Endothelial cell of umbilical vein (primary cell): ENCODE data around the gene TPPP2. TPM values are rescaled to one million over a fixed set of nuclear protein-coding genes. Genes with fewer than 3 reads are reported as not detected.

ENCODE experiments used
- BruUV-seq: library from RNA; stranded (reverse); fragments of 400-500 nt; replicated peaks from 2 replicates; lab custom pipeline; 2021; lab: Mats Ljungman, UMichigan
- CTCF ChIA-PET: fragments of 300-600, 350-600 bp; sonication (Branson Sonifier 250); formaldehyde crosslinking; loops from one replicate; lab custom pipeline; 2021; ENCODE audit warnings: antibody characterized with exemption, inconsistent platforms; lab: Charles Lee
- POLR2A ChIA-PET: fragments of 300-600, 350-600 bp; sonication (Branson Sonifier 250); formaldehyde crosslinking; loops from one replicate; lab custom pipeline; 2021; ENCODE audit warnings: antibody characterized with exemption, inconsistent platforms; lab: Charles Lee
- DNase-seq: peaks from one replicate; pipeline ENCODE4 v3.0.0-alpha.2; 2011; ENCODE audit warnings: low read depth, low spot score
- FAIRE-seq: peaks from 2 replicates; lab custom pipeline; 2011; peaks lifted over from hg19 to GRCh38; lab: Jason Lieb, UNC
- H2AFZ ChIP-seq: 2 replicates; pipeline ENCODE4 v1.6.0; 2012; ENCODE audit warnings: low read depth, low read length, control low read depth, inconsistent platforms
- H3K27ac ChIP-seq: 2 replicates; pipeline ENCODE4 v1.5.1; 2011; ENCODE audit warnings: low read depth, mild to moderate bottlenecking, control low read depth, low read length, moderate library complexity; ENCODE audit not compliant: insufficient read depth
- H3K27me3 ChIP-seq, 2 experiments: 2 replicates each; pipeline versions ENCODE4 v1.6.0 to v1.6.1; 2011; ENCODE audit warnings: low read length in 2 of 2, mixed read lengths in 1 of 2; ENCODE audit not compliant: control insufficient read depth in 2 of 2, insufficient read depth in 2 of 2
- H3K36me3 ChIP-seq, 2 experiments: 2 replicates in 1 of 2; 3 replicates in 1 of 2; pipeline ENCODE4 v1.5.1; 2011; ENCODE audit warnings: low read length in 2 of 2, mild to moderate bottlenecking in 1 of 2, moderate library complexity in 1 of 2; ENCODE audit not compliant: control insufficient read depth in 2 of 2, insufficient read depth in 2 of 2; ENCODE audit errors: extremely low read depth in 1 of 2
- H3K4me1 ChIP-seq: 3 replicates; pipeline ENCODE4 v1.5.1; 2011; ENCODE audit warnings: mild to moderate bottlenecking, low read length; ENCODE audit not compliant: control insufficient read depth, insufficient read depth; ENCODE audit errors: extremely low read depth
- H3K4me2 ChIP-seq: 2 replicates; pipeline ENCODE4 v1.6.1; 2011; ENCODE audit warnings: low read length, control low read depth, mixed read lengths; ENCODE audit not compliant: insufficient read depth
- H3K4me3 ChIP-seq, 3 experiments: fragments of 200-600 bp in 1 of 3; sonication (generic), shearing (Covaris generic) in 1 of 3; replicated peaks in 1 of 3; 2 replicates each; pipeline ENCODE4 v1.5.1; 2011 to 2016; ENCODE audit warnings: control low read depth in 3 of 3, low read length in 3 of 3, mild to moderate bottlenecking in 2 of 3, inconsistent platforms in 1 of 3, low read depth in 1 of 3, moderate library complexity in 1 of 3; ENCODE audit not compliant: insufficient read depth in 1 of 3
- H3K79me2 ChIP-seq: 2 replicates; pipeline ENCODE4 v1.6.0; 2012; ENCODE audit warnings: low read length, inconsistent platforms; ENCODE audit not compliant: control insufficient read depth, insufficient read depth
- H3K9ac ChIP-seq: replicated peaks from 2 replicates; pipeline ENCODE3; 2011; ENCODE audit warnings: low read length, control low read depth; ENCODE audit not compliant: insufficient read depth; ENCODE audit errors: extremely low read depth
- H3K9me1 ChIP-seq: replicated peaks from 3 replicates; pipeline ENCODE4 v1.6.0; 2011; ENCODE audit warnings: mild to moderate bottlenecking, low read length; ENCODE audit not compliant: control insufficient read depth, insufficient read depth; ENCODE audit errors: extremely low read depth
- H3K9me3 ChIP-seq: replicated peaks from 2 replicates; pipeline ENCODE4 v1.5.1; 2012; ENCODE audit warnings: low read length, inconsistent platforms; ENCODE audit not compliant: control insufficient read depth, insufficient read depth
- H4K20me1 ChIP-seq: replicated peaks from 2 replicates; pipeline ENCODE3; 2011; ENCODE audit warnings: mild to moderate bottlenecking, low read length; ENCODE audit not compliant: control insufficient read depth, insufficient read depth; ENCODE audit errors: extremely low read depth
- CTCF ChIP-seq, 2 donors: IDR thresholded peaks; 1 replicate in 1 of 2; 2 replicates in 1 of 2; pipeline ENCODE4 v1.5.1; 2011; ENCODE audit warnings: low read length in 2 of 2, mild to moderate bottlenecking in 2 of 2, moderate library complexity in 2 of 2, control low read depth in 1 of 2, inconsistent platforms in 1 of 2, low read depth in 1 of 2; ENCODE audit not compliant: insufficient read depth in 1 of 2; ENCODE audit errors: extremely low read depth in 1 of 2
- EZH2 ChIP-seq: IDR thresholded peaks from 2 replicates; pipeline ENCODE4 v1.6.1; 2012; ENCODE audit warnings: borderline replicate concordance, low read depth, mild to moderate bottlenecking, moderate library complexity, low read length, inconsistent platforms; ENCODE audit not compliant: severe bottlenecking
- FOS ChIP-seq: IDR thresholded peaks from 2 replicates; pipeline ENCODE4 v1.6.1; 2011; ENCODE audit warnings: mild to moderate bottlenecking, low read length, moderate library complexity, borderline replicate concordance; ENCODE audit not compliant: insufficient read depth
- GATA2 ChIP-seq: IDR thresholded peaks from 2 replicates; pipeline ENCODE4 v1.7.0; 2011; ENCODE audit warnings: low read depth, mild to moderate bottlenecking, moderate library complexity, mixed read lengths, low read length; ENCODE audit not compliant: insufficient read length, insufficient read depth
- JUN ChIP-seq: IDR thresholded peaks from 2 replicates; pipeline ENCODE4 v1.6.1; 2011; ENCODE audit warnings: borderline replicate concordance, low read depth; ENCODE audit not compliant: insufficient read length, insufficient read depth
- MAX ChIP-seq: IDR thresholded peaks from 2 replicates; pipeline ENCODE4 v1.6.1; 2011; ENCODE audit not compliant: insufficient read depth, insufficient read length
- MYC ChIP-seq: IDR thresholded peaks from one replicate; pipeline ENCODE4 v1.6.1; 2011; ENCODE audit warnings: mild to moderate bottlenecking, low read depth, low read length
- POLR2A ChIP-seq: IDR thresholded peaks from 2 replicates; pipeline ENCODE4 v1.6.1; 2012; ENCODE audit warnings: low read depth, mild to moderate bottlenecking, control low read depth, low read length
- POLR2AphosphoS5 ChIP-seq: IDR thresholded peaks from 2 replicates; pipeline ENCODE4 v1.6.1; 2012; ENCODE audit warnings: low read depth, mild to moderate bottlenecking, control low read depth, low read length, moderate library complexity; ENCODE audit not compliant: insufficient read depth
- dilution Hi-C: fragments of 300-500 bp; cut with MboI; formaldehyde crosslinking; loops from one replicate; pipeline ENCODE4 v1.15.0; 2019; ENCODE audit warnings: low sequenced_read_pairs; ENCODE audit not compliant: extremely low pct_ligation_motif_present
- intact Hi-C: fragments of 100-400 bp; cut with micrococcal nuclease; formaldehyde crosslinking; loops from one replicate; pipeline ENCODE4 v1.10.0; 2022
- polyA plus RNA-seq, 4 experiments: library from polyadenylated mRNA; depleted of rRNA in 3 of 4; stranded (reverse) in 3 of 4; unstranded in 1 of 4; fragments of >200 nt; gene quantifications; 2 replicates each; pipeline versions ENCODE4 v1.2.1 to v1.2.3, GENCODE V29; 2011 to 2012; ENCODE audit warnings: missing spikeins in 1 of 4
- total RNA-seq: library from RNA; stranded (reverse); gene quantifications from 2 replicates; pipeline ENCODE4 v1.2.3, GENCODE V29; 2021

Gene TPPP2
- total and polyA plus RNA-seq, 2 donors (not counting 3 experiments of a cell fraction or from before 2014, with no cell fraction given): not detected

- dilution Hi-C loops (no loop called here), intact Hi-C loops (no loop called here)
- H3K4me1 ChIP-seq: no peaks in the 10 kb centered on the region
- no peaks in the 10 kb centered on the region for H4K20me1 ChIP-seq
- no peak overlapping the region for H2AFZ ChIP-seq
- H3K4me2 ChIP-seq: no peak overlapping the region
- TF ChIP-seq EZH2 (no peak), MAX (no peak), FOS (no peak), POLR2A (no peak), GATA2 (no peak), JUN (no peak), POLR2AphosphoS5 (no peak), CTCF (IDR thresholded peaks at IDR 0.05; ENCODE audit: extremely low read depth in 1 of 2, insufficient read depth in 1 of 2, low read depth in 1 of 2, low read length in 2 of 2) (no peak), MYC (no peak)
- H3K9me3 ChIP-seq: no peaks in the 10 kb centered on the region
- H3K4me3 ChIP-seq: no peak overlapping the region
- CTCF ChIA-PET: interaction anchor here (1.5 kb wide), 1 partner anchor 10 kb away, joined by 11 read pairs; no protein-coding TSS in a partner anchor
- H3K36me3 ChIP-seq: no peaks in the 10 kb centered on the region
- BruUV-seq: no TSS peak
- DNase-seq (no peak), FAIRE-seq (no peak)
- H3K27me3 ChIP-seq: no peaks in the 10 kb centered on the region
- POLR2A ChIA-PET: no interaction called here
- H3K79me2 ChIP-seq: no peaks in the 10 kb centered on the region
- H3K27ac ChIP-seq: no peak overlapping the region
- no peak overlapping the region for H3K9ac ChIP-seq
- H3K9me1 ChIP-seq: no peaks in the 10 kb centered on the region
These were observed 49.1 kb upstream of the TPPP2 start for GRCh38 chr14:20980906-20981305.
